ENCODE data around the gene NUP210. TPM values are rescaled to one million over a fixed set of nuclear protein-coding genes. Genes with fewer than 3 reads are reported as not detected.

The NUP210 gene
- total RNA-seq, 1 experiment from 2014 or later = 0.05 TPM

GRCh38 chr3:13296662-13297061 is 123.5 kb downstream of the NUP210 start:
- no peaks in the 10 kb centered on the region for H3K36me3 ChIP-seq
- H3K4me3 ChIP-seq = no peak overlapping the region
- H3K27me3 ChIP-seq (replicated peaks) = no peaks in the 10 kb centered on the region
- no peak for DNase-seq (ENCODE audit: low read depth in 1 of 2, low spot score in 2 of 2)
- H3K4me1 ChIP-seq (replicated peaks) = no peaks in the 10 kb centered on the region
- H3K9me3 ChIP-seq (replicated peaks) = no peaks in the 10 kb centered on the region
- no peak overlapping the region for H3K27ac ChIP-seq

DNA sequence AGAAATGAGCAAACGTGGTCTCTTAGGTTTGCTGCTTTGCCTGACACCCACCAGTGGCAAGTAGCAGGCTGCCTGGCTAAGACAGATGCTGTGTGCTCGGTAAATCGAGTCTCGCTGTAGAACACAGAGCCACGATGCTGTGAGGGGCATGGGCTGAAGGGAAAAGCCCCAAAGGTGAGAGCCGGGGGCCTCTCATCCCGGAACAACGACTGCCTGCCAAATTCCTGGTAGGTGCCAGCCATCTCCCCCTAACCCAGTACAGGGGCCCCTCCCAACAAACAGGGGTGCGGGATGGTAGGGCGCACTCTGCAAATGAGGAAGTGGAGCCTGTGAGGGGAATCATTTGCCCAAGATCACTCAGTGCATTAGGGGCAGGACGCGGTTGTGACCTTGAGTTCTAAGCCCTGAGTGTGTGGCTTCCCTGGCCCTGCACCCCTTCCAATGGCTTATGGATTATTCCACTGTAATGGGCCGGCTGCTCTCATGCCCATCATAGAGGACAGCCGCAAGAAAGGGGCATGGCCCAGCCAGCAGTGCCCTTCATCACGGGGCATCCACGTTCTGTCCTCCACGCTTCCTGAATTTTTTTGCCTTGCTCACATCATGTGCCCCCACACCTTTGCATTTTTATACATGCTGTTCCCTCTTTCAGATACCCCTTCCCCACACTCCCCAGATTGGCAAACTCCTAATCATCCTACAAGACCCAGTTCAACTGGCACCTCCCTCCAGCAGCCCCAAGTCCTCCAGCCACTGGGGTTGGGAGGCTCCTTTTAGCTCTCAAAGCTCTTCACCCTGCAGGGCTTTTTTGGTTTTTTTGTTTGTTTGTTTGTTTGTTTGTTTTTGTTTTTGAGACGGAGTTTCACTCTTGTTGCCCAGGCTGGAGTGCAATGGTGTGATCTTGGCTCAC is 125.4 kb downstream of the NUP210 start:
- H3K4me1 ChIP-seq (replicated peaks) = no peaks in the 10 kb centered on the region
- no peaks in the 10 kb centered on the region for H3K36me3 ChIP-seq
- H3K4me3 ChIP-seq = no peak overlapping the region
- no peaks in the 10 kb centered on the region for H3K27me3 ChIP-seq (replicated peaks)
- no peak for DNase-seq (ENCODE audit: low read depth in 1 of 2, low spot score in 2 of 2)
- H3K27ac ChIP-seq = no peak overlapping the region
- no peaks in the 10 kb centered on the region for H3K9me3 ChIP-seq (replicated peaks)

DNA sequence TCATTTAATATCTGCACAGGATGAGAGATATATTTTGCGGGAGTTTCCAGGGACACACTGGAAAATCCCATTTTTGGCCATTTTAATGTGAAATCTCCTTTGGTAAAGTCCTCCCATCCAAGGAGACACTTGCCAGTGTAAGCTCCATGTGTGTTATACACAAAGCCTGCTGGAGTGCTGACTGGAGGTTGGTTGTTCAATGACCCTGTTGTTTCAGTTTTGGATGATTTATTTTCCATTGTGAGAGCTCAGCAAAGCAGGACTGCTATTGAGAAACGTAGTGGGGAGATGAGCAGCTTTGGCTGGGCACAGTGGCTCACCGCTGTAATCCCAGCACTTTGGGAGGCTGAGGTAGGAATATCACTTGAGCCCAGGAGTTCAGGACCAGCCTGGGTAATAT is 127.7 kb downstream of the NUP210 start:
- Histone ChIP-seq H3K27ac (no peak overlapping the region), H3K9me3 (replicated peaks) (no peaks in the 10 kb centered on the region), H3K4me1 (replicated peaks) (no peaks in the 10 kb centered on the region), H3K27me3 (replicated peaks) (no peaks in the 10 kb centered on the region), H3K36me3 (no peaks in the 10 kb centered on the region), H3K4me3 (no peak overlapping the region)
- DNase-seq (ENCODE audit: low read depth in 1 of 2, low spot score in 2 of 2) = no peak

DNA sequence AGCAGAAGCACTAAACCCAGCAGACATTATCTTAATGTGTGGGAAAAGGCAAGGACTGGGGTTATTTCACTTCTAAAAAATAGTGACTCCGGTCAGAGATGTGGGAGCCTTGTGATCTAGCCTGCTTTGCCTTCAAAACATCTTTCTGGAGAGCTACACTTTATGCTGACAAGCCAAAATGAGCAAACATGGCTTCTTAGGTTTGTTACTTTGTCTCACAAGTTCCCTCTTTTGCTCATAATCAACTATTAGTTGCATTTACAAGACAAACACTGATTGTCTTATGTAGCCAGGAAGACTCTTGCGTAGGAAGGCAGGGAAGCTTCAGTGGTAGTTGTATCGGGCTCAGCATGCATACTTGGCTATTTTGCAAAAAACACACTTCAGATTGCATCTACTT is 129.2 kb downstream of the NUP210 start:
- no peaks in the 10 kb centered on the region for H3K27me3 ChIP-seq (replicated peaks)
- H3K9me3 ChIP-seq (replicated peaks) = no peaks in the 10 kb centered on the region
- no peak for DNase-seq (ENCODE audit: low read depth in 1 of 2, low spot score in 2 of 2)
- H3K4me3 ChIP-seq = no peak overlapping the region
- no peak overlapping the region for H3K27ac ChIP-seq
- H3K4me1 ChIP-seq (replicated peaks) = no peaks in the 10 kb centered on the region
- H3K36me3 ChIP-seq = no peaks in the 10 kb centered on the region

DNA sequence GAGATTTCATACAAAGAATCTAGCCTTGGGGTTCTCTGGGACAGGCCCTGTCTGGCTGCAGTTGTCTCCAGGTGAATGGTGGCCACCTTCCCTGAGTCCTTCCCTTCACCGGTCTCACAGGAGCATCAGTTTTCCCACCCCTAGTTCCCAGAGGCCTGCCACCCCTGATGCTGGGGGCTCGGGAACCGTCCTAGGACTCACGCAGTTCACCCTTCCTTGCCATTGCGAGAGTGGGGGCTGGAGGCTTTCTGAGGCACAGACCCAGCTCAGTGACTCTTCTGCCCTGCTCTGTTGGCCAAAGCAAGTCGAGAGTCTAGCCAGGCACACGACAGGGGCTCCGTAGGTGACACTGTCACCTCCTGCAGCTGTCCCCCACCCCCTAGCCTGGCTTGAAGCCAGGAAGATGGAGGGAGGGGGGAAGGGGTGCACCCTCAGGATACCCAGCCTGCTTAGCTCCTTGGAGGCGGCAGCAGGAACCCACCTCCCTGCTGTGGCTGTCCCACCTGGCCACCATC is 130.3 kb downstream of the NUP210 start:
- no peak overlapping the region for H3K4me3 ChIP-seq
- H3K27ac ChIP-seq = no peak overlapping the region
- no peaks in the 10 kb centered on the region for H3K36me3 ChIP-seq
- no peaks in the 10 kb centered on the region for H3K27me3 ChIP-seq (replicated peaks)
- no peaks in the 10 kb centered on the region for H3K9me3 ChIP-seq (replicated peaks)
- no peak for DNase-seq (ENCODE audit: low read depth in 1 of 2, low spot score in 2 of 2)
- no peaks in the 10 kb centered on the region for H3K4me1 ChIP-seq (replicated peaks)

DNA sequence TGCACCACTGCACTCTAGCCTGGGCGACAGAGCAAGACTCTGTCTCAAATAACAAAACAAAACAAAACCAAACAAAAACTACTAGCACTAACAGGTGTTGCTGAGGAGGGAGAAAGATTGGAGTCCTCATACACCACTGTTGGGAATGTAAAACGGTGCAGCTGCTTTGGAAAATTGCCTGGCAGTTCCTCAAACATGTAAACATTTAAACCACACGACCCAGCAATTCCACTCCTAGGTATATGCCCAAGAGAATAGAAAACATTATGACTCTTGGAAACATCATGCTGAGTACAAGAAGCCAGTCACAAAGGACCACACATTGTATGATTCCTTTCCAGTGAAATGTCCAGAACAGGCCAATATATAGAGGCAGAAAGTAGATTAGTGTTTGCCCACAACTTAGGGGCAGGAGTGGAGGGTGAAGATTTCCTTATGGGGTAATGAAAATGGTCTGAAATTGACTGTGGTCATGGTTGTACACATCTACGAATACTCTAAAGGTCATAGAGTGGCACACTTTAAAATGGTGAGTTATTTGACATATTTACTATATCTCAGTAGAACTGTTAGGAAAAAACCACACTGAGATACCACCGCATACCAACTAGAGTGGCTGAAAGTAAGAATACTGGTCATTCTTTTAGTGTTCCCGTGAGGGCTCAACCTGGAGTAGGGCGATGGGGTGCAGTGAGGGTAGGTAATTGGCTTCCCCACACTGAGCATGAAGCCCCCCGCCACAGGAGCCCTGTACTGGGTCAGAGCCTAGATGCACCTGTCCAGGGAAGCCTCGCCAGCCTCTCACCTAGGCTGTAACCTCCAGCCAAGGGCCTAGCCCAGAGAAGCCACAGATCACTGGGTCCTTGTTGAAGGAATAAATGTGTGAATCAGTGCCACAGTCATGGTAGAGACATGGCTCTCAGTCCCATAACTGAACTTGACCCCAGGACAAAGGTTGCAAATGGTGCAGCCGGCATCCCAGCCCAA is 131.1 kb downstream of the NUP210 start:
- Histone ChIP-seq H3K9me3 (replicated peaks) (no peaks in the 10 kb centered on the region), H3K4me1 (replicated peaks) (no peaks in the 10 kb centered on the region), H3K27ac (no peak overlapping the region), H3K27me3 (replicated peaks) (no peaks in the 10 kb centered on the region), H3K36me3 (no peaks in the 10 kb centered on the region), H3K4me3 (no peak overlapping the region)
- no peak for DNase-seq (ENCODE audit: low read depth in 1 of 2, low spot score in 2 of 2)

DNA sequence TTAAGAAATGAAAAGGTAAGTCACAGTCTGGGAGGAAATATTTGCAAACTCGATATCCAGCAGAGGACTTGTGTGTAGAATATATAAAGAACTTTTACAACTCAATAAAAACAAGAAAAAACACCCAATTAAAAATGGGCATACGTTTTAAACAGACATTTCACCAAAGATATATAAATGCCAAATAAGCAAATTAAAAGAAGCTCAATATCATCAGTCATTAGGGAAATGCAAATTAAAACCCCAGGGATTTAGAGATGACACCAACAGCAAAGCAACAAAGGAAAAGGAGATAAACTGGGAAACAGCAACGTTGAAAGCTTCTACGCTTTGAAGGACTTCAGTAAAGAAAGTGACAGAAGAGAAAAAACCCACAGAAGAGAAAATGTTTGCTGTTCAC is 132.3 kb downstream of the NUP210 start:
- DNase-seq (ENCODE audit: low read depth in 1 of 2, low spot score in 2 of 2) = no peak
- Histone ChIP-seq H3K27ac (no peak overlapping the region), H3K4me1 (replicated peaks) (no peaks in the 10 kb centered on the region), H3K36me3 (no peaks in the 10 kb centered on the region), H3K9me3 (replicated peaks) (peaks cover 6% of the 10 kb centered on the region), H3K4me3 (no peak overlapping the region), H3K27me3 (replicated peaks) (peaks cover 3% of the 10 kb centered on the region; the same call in 1 of the 2 replicates)

GRCh38 chr3:13286873-13287272 is 133.2 kb downstream of the NUP210 start:
- DNase-seq (ENCODE audit: low read depth in 1 of 2, low spot score in 2 of 2) = no peak
- Histone ChIP-seq H3K4me1 (replicated peaks) (no peaks in the 10 kb centered on the region), H3K27me3 (replicated peaks) (peaks cover 3% of the 10 kb centered on the region; the same call in 1 of the 2 replicates), H3K9me3 (replicated peaks) (peaks cover 9% of the 10 kb centered on the region), H3K36me3 (no peaks in the 10 kb centered on the region), H3K4me3 (no peak overlapping the region), H3K27ac (no peak overlapping the region)

- Histone ChIP-seq H3K9me3 (replicated peaks) (peaks cover 9% of the 10 kb centered on the region), H3K27ac (no peak overlapping the region), H3K4me1 (replicated peaks) (no peaks in the 10 kb centered on the region), H3K4me3 (no peak overlapping the region), H3K27me3 (replicated peaks) (peaks cover 3% of the 10 kb centered on the region; the same call in 1 of the 2 replicates), H3K36me3 (no peaks in the 10 kb centered on the region)
- no peak for DNase-seq (ENCODE audit: low read depth in 1 of 2, low spot score in 2 of 2)
These were observed 135.0 kb downstream of the NUP210 start for GRCh38 chr3:13285007-13285567.

DNA sequence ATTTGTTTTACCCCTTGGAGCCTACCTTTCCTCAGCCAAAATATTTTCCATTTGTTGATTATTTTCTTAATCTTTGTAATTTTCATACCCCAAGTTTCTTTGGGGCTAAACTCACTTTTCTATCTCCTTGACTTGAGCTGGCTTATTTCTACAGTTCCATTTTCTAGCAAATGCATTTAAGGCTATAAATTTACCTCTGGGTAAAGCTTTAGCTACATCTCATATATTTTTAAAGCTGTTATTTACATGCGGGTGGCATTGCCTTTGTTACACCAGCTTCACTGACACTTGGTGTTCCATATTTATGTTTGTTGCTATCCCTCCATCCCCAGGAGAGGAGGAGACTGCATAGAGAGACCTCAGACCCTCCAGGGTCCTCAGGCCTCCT is 136.3 kb downstream of the NUP210 start:
- Histone ChIP-seq H3K9me3 (replicated peaks) (peaks cover 9% of the 10 kb centered on the region), H3K4me1 (replicated peaks) (no peaks in the 10 kb centered on the region), H3K27me3 (replicated peaks) (peaks cover 3% of the 10 kb centered on the region; the same call in 1 of the 2 replicates), H3K4me3 (no peak overlapping the region), H3K27ac (no peak overlapping the region), H3K36me3 (no peaks in the 10 kb centered on the region)
- DNase-seq (ENCODE audit: low read depth in 1 of 2, low spot score in 2 of 2) = no peak

- no peaks in the 10 kb centered on the region for H3K36me3 ChIP-seq
- peaks cover 9% of the 10 kb centered on the region for H3K9me3 ChIP-seq (replicated peaks)
- no peaks in the 10 kb centered on the region for H3K4me1 ChIP-seq (replicated peaks)
- no peak for DNase-seq (ENCODE audit: low read depth in 1 of 2, low spot score in 2 of 2)
- no peak overlapping the region for H3K4me3 ChIP-seq
- H3K27ac ChIP-seq = no peak overlapping the region
- peaks cover 3% of the 10 kb centered on the region; the same call in 1 of the 2 replicates for H3K27me3 ChIP-seq (replicated peaks)
These were observed 136.9 kb downstream of the NUP210 start for GRCh38 chr3:13282986-13283876.

DNA sequence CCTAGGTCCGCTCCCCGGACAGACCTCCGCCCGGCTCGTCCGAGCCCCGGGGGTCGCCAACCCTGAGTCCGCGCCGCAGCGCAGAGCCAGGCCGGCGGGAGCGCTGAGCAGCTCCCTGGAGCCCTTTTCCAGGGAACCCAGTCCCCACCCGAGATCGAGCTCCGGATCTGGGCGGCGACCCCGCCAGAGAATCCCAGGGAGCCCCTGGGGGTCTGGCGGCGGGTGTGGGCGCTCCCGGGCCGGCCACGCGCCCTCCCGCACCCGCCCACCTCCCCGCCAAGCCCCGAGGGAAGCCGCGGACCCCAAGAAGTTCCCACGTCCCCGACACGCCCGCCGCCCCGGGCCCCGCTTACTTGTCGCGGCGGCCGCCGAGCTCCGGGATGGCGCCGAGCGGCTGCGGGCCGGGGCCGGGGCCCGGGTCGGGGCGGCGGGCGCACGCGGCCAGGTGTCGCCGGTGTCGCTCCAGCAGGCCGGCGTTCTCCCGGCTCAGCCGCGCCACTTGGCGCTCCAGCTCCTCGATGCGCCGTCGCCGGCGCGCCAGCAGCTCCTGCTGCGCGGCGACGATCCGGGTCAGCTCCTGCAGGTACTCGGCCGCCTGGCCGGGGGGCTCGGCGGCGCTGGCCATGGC is 137.7 kb downstream of the NUP210 start:
- peaks cover 9% of the 10 kb centered on the region for H3K9me3 ChIP-seq (replicated peaks)
- H3K27me3 ChIP-seq (replicated peaks) = peaks cover 7% of the 10 kb centered on the region; the same call in 1 of the 2 replicates
- H3K36me3 ChIP-seq = no peaks in the 10 kb centered on the region
- no peaks in the 10 kb centered on the region for H3K4me1 ChIP-seq (replicated peaks)
- H3K4me3 ChIP-seq = no peak overlapping the region
- H3K27ac ChIP-seq = no peak overlapping the region
- DNase-seq (ENCODE audit: low read depth in 1 of 2, low spot score in 2 of 2) = no peak
